ENCODE results near the gene TRIM17. TPM values are rescaled to one million over a fixed set of nuclear protein-coding genes. Genes with fewer than 3 reads are reported as not detected.

The TRIM17 gene
- total RNA-seq, 4 donors from 2014 or later = not detected

DNA sequence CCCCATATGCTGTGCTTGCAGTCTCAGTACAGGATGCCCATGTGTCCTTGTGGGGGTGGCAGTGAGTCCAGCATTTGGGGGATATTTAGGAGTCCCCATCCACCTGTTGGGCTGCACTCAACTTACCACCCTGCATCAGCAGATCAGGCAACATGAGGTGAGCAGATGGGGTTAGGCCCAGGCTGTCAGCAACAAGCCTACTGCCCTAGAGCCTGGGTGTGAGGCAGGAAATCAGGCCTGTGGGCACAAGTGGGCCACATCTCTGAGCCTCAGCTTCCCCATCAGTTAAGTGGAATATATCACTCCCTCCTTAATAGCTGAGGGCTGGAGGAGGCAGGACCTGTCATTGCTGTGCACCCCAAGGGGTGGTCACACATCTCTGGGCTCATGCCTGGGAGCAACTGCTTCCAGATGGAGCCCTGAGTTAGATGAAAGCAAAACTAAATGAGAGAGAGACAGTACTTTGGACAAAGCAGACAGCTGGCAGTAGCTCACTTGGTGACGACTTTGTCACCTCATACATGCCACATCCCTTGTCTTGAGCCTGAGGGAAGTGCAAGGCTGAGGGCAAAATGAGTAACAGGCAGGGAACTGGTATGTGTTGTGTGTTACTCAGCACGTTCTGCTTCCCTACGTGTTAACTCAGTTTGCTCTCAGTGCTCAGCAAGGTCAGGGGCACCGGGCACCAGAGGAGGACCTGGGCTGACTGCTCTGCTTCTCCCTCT is 58.5 kb downstream of the TRIM17 start:
- TF ChIP-seq, protein P1, sequence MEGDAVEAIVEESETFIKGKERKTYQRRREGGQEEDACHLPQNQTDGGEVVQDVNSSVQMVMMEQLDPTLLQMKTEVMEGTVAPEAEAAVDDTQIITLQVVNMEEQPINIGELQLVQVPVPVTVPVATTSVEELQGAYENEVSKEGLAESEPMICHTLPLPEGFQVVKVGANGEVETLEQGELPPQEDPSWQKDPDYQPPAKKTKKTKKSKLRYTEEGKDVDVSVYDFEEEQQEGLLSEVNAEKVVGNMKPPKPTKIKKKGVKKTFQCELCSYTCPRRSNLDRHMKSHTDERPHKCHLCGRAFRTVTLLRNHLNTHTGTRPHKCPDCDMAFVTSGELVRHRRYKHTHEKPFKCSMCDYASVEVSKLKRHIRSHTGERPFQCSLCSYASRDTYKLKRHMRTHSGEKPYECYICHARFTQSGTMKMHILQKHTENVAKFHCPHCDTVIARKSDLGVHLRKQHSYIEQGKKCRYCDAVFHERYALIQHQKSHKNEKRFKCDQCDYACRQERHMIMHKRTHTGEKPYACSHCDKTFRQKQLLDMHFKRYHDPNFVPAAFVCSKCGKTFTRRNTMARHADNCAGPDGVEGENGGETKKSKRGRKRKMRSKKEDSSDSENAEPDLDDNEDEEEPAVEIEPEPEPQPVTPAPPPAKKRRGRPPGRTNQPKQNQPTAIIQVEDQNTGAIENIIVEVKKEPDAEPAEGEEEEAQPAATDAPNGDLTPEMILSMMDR (IDR thresholded peaks at IDR 0.05) = no peak
- TF ChIP-seq EP300 (IDR thresholded peaks at IDR 0.05) (no peak), POLR2A (IDR thresholded peaks at IDR 0.05; ENCODE audit: low read depth) (no peak), POLR2AphosphoS5 (IDR thresholded peaks at IDR 0.05) (no peak)
- Histone ChIP-seq H3K27ac (replicated peaks in 1 of 4) (no peak overlapping the region), H3K4me1 (no peaks in the 10 kb centered on the region), H3K4me3 (no peak overlapping the region), H3K36me3 (peaks cover 0 to 24% (median 0%) of the 10 kb centered on the region in 4 donors), H3K9me3 (no peaks in the 10 kb centered on the region), H3K27me3 (peaks cover 0 to 30% (median 0%) of the 10 kb centered on the region in 4 donors)
- 74% methylated on average over 4 of the region's 4 CpGs for WGBS
- intact Hi-C loops (cut with DNase I) = no loop called here
- no peak for DNase-seq (ENCODE audit: extremely low spot score)

Small RNA genes lying within 50 kb of the gene (small RNA-seq; reads per million reads assigned to genes)
- gene MIR4666A = 0 reads per million in 3 donors

Other genes with a start within 250 kb of the TRIM17 start
- 10 to 100 TPM; 12.6 to 31.4 (median 17.8) TPM for gene OBSCN, start 208.8 kb downstream of the TRIM17 start, total RNA-seq
- 10 to 100 TPM; 13.8 to 26.1 (median 20.9) TPM for gene TRIM11, start 10.0 kb downstream of the TRIM17 start, total RNA-seq
- 10 to 100 TPM; 22.5 to 62.6 (median 61.0) TPM for gene RNF187, start 70.5 kb upstream of the TRIM17 start, total RNA-seq